GM18519 (cell line): ENCODE results near the gene NEIL1.

Experiments used
- ATAC-seq: cut with Tn5 transposase; IDR thresholded peaks from one replicate; pipeline ENCODE4 v1.9.1; 2021; ENCODE audit warnings: mild to moderate bottlenecking, moderate library complexity; ENCODE audit not compliant: unreplicated experiment, low FRiP score

The NEIL1 gene

GRCh38 chr15:75355369-75355768 lies 8.5 kb downstream of the NEIL1 start:
- ATAC-seq, result no peak

GRCh38 chr15:75356006-75356405 lies 9.2 kb downstream of the NEIL1 start:
- no peak for ATAC-seq

- no peak for ATAC-seq
Measured at GRCh38 chr15:75356517-75356916, 9.7 kb downstream of the NEIL1 start.

- ATAC-seq, result no peak
Measured at GRCh38 chr15:75357976-75358673, 11.3 kb downstream of the NEIL1 start.

- ATAC-seq, result no peak
Measured at GRCh38 chr15:75358771-75359536, 12.1 kb downstream of the NEIL1 start.

GRCh38 chr15:75359537-75360250 lies 12.9 kb downstream of the NEIL1 start:
- no peak for ATAC-seq

GRCh38 chr15:75360391-75360790 lies 13.6 kb downstream of the NEIL1 start:
- no peak for ATAC-seq

- no peak for ATAC-seq
Measured at GRCh38 chr15:75360856-75361255, 14.0 kb downstream of the NEIL1 start.

GRCh38 chr15:75361361-75361988 lies 14.6 kb downstream of the NEIL1 start:
- ATAC-seq, result no peak

- ATAC-seq, result no peak
Measured at GRCh38 chr15:75361989-75362641, 15.3 kb downstream of the NEIL1 start.

- ATAC-seq, result no peak
Measured at GRCh38 chr15:75362642-75363249, 15.9 kb downstream of the NEIL1 start.

GRCh38 chr15:75363786-75364185 lies 16.9 kb downstream of the NEIL1 start:
- no peak for ATAC-seq

- no peak for ATAC-seq
Measured at GRCh38 chr15:75364881-75365280, 18.0 kb downstream of the NEIL1 start.

- ATAC-seq, result no peak
Measured at GRCh38 chr15:75366163-75366562, 19.3 kb downstream of the NEIL1 start.

- ATAC-seq, result no peak
Measured at GRCh38 chr15:75367006-75367405, 20.2 kb downstream of the NEIL1 start.

GRCh38 chr15:75367406-75367912 lies 20.6 kb downstream of the NEIL1 start:
- no peak for ATAC-seq

- peak; percentile 71 for ATAC-seq
Measured at GRCh38 chr15:75367913-75368688, 21.3 kb downstream of the NEIL1 start, which contains the start of gene MAN2C1. MAN2C1 (minus strand) TSS chr15:75368607; CDS start chr15:75368583, 24 bp downstream.

GRCh38 chr15:75368689-75369239 lies 21.9 kb downstream of the NEIL1 start:
- ATAC-seq, result no peak
